HG03520 (cell line): ENCODE results near the gene NRXN3.
A peak's percentile ranks its signal among the peaks of the same experiment; 100 is the strongest.

Experiments
- ATAC-seq: cut with Tn5 transposase; IDR thresholded peaks from one replicate; pipeline ENCODE4 v1.9.1; 2021; ENCODE audit warnings: mild to moderate bottlenecking, moderate library complexity; ENCODE audit not compliant: unreplicated experiment

Gene NRXN3

DNA sequence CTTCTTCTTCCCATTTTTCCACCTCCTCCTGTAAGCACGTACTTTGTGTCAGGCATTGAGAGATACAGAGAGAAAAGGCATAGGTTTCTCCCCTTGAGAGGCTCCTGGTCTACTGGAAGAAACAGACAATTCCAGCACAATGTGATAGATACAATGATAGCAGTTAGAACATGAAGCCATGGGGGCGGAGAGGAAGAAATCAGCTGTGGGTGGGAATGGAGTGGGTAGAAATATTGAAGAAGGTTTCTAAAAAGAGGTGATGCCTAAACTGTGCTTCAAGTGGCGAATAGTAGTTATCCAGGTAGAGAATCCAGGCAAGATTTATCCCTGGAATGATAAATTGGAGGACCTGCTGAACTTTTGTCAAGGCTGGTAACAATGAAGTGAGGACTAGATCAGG is 528.8 kb downstream of the NRXN3 start:
- no peak for ATAC-seq

DNA sequence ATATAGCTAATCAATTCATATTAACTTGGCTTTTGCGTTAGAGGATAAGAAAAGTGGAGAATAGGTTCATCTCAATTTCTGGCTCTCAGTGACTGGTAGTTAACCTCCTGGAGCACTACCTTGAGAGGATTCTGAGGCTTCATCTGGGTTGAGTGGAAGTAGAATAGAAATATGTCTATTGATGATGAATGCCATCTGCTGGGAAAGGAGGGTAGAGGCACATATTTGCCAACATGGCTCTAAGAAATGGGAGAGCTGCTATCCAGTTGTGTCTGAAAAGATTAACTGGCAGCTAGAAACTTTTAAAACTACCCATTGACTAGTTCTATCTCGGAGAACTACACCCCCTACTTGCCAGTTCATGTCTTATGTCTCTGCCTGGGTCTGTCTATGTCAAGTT is 530.1 kb downstream of the NRXN3 start:
- no peak for ATAC-seq

DNA sequence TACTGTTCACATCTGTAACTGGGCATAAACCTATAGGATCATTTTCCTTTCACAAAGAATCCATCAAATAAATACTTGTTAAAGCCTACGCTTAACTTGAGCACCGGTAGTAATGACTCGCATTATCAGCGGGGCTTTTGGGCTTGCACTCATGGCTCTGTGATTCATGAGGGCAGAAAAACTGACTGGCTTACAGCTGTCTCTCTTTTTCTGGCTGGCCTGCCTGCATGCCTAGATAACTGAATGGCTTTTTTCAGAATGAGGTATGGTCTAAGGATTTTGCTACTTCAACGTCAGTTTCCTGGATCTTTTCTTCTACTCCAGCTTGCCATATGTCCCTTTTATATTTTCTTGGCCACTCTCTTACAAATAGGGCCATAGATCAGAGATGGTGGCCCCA is 531.1 kb downstream of the NRXN3 start:
- ATAC-seq, result no peak

DNA sequence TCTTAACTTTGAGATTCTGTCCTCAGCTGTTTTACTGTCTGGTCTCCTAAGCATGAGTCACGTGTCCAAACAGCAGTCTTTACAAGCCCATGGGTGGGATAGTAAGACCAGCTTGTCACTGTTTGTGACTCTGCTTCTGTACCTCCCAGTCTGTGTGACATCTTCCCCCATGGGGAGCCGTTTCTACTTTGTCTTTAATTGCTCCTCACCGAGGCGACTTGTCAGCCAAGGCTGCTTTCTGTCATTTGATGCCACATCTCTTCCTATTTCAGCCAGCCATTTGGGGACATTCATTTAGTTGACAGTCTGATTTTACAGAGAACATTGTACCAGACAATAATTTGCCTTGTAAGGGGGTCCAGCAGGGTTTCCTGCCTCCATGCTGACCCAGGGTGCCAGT is 534.8 kb downstream of the NRXN3 start:
- no peak for ATAC-seq

DNA sequence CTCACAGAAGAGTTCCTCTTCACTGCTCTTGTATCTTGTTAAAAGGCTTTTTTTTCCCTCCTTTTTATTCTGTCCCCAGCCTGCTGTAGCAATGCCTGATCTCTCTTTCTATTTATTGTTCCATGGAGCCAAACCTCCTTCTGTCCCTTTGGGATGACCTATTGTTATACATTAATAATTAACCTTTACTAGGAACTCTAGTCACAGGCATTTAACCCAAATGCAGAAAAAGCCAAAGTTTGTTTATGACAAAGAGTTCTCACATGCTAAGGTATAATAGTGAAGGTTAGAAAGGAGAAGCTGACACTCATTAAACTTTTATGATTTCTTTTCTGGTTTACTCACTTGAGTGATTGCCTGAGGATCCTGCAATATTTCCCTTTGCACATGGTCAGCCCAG is 535.8 kb downstream of the NRXN3 start:
- no peak for ATAC-seq

DNA sequence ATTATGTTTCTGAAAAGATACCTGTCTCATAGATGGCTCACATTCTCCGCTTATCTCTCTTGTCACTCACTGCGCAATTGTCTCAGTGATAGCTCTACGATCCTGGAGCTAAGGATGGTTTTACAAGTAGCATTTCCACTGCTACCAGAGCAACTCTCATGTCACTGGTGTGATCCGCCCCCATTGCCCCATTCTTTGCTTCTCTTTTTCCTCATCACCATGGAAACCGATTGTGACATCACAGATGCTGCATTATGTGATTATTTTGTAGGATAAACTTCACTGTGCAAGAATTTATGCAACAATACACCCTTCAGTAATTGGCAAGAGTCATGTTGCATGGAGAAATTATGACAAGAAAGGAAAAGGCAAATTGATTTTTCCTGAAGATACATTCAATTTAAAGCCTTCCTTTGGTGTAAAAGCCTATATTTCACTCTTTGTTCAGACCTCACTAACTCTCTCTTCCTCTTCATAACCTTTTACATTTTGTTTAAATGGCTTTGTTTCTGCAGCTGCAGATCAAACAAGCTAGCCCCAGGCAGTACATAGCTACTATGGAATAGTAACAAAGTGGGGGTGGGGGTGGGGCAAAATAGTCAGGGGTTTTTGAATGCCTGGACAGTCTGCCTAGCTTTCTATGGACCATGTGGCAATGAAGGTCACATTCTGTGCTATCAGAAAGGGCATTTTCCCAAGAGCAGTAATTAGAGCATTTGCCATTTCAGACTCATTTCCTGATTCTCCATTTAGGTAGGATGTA is 539.8 kb downstream of the NRXN3 start:
- no peak for ATAC-seq

DNA sequence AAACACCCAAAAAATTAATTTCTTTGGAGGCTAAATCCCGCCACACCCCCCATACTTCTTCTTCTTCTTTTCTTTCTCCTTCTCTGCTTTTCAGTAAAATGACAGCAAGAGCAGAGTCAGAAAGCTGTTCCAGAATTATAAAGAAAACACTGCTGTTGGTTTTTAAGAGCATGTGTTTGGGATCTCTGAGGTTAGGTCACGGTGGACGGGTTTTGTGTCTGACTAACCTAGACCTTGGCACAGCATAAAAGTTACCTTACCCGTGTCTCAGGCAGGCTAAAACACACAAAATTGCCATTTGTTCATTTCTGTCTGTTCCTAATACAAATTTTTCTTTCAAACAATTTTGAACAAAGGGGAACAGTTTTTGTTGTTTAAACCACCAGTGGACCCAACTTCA is 540.8 kb downstream of the NRXN3 start:
- no peak for ATAC-seq

DNA sequence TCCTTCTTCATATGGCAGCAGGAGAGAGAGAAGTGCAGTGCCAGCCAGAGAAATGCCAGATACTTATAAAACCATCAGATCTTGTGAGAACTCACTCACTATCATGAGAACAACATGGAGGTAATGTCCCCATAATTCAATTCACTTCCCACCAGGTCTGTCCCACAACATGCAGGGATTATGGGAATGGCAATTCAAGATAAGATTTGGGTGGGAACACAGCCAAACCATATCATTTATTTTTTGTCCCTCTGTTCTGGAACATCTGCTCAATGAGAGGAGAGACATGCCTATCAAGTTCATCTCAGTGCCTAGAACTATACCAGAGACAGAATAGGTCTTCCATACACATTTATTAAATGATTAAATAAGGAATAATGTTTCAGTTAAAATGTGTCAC is 543.5 kb downstream of the NRXN3 start:
- ATAC-seq, result no peak

DNA sequence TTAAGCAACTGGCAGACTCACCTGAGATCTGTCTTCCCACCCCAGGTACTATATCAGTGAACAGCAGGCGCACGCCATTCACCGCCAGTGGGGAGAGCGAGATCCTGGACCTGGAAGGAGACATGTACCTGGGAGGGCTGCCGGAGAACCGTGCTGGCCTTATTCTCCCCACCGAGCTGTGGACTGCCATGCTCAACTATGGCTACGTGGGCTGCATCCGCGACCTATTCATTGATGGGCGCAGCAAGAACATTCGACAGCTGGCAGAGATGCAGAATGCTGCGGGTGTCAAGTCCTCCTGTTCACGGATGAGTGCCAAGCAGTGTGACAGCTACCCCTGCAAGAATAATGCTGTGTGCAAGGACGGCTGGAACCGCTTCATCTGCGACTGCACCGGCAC is 544.5 kb downstream of the NRXN3 start:
- ATAC-seq, result no peak

DNA sequence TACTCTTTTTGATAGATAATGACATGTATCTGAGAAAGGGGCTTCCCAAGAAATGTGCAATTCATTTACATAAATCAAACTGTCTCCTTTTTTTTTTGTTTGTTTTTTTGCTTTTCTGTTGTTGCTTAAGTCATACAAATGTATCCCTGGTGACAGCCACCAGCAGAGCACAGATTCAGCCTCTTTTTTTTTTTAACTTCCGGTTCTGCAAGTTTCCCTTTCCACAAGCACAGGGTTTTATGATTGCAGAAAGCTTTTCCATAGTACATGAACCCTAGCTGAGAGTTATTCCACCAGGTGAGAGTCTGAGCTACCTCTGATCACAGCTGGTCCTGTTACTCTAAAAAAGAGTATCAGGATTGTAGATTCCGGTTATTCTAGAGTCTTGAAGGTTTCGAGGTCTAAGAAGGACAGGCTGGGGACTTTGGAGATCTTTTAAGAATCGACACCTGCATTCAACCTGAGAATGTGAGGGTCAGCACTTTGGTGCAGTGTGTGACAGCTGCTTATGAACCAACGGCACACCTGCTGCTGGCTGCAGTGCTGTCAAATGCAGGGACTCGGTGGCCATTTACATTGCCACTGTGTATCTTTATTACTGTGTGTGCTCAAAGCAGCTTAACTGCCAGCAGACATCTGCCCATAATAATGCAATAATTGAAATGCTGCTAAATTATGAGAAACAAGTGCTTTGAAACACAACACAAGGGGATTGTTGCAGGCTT is 551.7 kb downstream of the NRXN3 start:
- ATAC-seq, result no peak

DNA sequence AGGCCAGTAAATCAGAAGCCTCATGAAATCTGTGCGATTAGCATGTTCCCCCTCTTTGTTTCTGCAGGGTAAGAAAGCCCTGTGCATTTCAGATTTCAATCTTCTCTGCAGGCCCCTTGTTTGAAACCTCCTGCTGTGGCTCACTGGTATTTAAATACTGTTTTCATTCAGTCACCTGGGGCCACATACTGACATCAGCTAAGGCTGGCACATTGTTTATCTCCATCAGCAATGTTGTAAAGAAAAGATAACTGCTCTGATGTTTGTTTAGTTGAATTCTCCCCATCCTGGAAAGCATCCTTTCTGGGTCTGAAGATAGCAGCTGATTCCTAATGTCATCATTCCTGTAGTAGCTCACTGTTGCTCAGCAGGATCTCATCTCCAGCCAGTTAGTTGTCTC is 554.9 kb downstream of the NRXN3 start:
- ATAC-seq, result no peak

DNA sequence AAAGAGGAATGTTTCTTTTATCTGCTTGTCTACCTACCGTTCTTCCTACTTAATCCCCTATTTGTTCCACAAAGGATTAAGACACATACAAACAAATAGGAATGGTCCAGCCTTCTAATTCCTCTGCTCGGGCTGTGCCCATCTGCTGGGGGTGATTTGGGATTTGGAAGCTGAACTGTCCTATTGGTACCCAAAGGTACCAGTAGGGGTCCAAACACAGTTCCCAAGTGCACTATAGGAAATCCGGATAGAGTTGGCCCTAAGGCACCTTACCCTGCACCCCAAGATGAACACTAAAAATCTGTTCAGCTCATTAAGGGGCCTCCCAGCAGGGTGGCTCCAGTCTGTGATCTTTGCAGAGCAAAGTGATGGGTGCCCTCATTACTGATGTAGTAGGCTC is 566.9 kb downstream of the NRXN3 start:
- no peak for ATAC-seq

DNA sequence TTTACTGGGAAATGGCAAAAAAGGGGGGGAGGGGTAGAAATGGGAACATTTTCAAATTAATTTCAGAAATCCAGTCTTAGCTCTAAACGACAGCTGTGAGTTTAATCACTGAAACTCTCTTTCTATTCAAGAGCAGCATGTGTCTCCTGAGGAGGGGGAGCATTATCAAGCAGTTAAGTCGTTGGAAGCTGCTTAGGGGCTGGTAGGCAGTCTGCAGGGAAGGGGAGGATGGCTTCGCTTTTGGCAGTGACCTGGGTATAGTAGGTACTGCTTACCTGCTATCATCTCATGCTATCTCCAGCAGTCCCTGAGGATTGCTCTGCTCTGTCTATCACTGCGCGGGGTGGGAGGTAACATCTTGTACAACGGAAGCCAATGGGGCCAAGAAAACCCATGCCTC is 567.4 kb downstream of the NRXN3 start:
- no peak for ATAC-seq

DNA sequence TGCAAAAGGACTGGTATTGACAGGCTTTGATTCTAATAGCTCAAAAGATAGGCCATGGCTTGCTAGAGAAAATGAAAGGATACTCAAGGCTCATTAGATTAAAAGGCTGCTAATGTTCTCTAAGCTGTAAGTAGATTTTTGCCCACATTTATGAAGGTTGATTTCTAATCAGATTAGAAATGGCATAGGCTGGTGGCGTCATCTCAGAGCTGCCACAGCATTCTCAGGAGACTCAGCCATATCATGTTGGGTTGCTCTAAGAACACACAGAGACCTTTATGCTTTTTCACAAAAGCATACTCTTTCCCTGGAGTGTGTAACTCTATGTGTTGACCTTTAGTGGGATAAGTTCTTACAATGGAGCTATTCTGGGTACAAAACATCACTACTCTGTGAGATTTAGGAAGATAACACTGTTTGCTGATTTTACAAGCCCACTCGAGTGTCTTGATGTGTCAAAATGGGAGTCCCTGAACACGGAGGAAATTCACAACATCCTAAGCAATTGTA is 576.0 kb downstream of the NRXN3 start:
- ATAC-seq, result no peak

DNA sequence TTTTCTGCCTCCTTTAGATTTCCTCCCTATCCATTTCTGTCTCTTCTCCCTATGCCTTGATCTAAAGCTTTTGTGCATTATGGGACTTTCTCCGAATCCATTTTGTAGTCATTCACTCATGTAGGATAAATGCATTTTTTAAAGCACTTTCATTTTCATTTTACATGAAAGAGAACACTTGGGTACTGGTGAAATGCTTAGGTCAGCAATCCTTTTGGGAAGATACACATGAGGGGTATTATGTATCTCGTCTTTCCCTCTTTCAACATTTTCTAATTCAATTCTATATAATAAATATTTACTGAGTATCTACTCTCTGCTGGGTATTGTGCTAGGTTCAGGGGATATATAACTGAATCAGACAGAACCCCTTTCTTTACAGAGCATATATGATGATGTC is 577.6 kb downstream of the NRXN3 start:
- ATAC-seq, result no peak

DNA sequence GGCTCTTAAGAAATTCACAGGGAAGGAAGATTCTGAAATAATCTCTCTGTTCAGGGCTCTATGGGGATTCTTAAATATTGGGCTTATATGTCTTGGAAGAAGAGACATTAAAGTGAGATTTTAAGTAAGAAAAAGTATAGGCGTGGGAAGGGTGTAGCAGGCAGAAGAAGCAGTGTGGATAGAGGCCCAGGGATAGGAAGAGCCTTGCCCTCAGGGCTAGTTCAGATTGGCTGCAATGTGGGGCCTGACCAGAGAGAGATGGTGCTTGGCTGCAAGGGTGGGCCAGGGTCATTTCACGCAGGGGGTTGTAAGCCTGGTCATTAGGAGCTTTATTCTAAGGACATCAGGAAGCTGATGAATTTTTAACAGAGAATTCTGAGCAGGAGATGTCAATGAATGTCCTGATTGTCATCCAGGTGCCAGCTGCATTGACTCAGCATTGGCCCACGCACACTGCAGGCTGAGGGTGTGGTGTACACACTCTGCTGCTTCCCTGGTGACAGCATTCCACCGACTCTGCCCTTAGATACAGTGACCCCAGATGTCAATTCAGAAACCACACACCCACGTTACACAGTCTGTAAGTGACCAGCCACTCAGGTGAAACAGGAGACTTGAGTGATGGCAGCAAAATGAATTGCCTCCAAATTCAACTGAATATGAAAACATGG is 582.5 kb downstream of the NRXN3 start:
- ATAC-seq, result peak; percentile 82

DNA sequence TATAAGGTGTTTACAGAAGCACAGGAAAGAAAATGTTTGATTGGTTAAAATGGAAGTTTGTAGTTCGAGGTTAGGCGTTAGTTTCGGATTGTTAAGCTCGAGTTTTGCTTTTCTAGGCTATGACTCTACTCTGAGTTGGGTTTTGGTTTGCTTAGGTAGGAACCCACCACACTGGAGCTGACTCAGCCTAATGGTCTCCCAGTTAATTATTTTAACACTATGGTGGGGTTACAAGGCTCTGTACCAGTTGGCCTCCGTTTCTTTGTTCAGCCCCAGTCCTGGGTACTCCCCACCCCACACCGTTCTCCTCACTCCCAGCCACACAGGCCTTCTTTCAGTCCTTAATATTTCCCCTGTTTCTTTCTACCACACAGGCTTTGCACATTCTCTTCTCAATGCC is 583.9 kb downstream of the NRXN3 start:
- ATAC-seq, result no peak

DNA sequence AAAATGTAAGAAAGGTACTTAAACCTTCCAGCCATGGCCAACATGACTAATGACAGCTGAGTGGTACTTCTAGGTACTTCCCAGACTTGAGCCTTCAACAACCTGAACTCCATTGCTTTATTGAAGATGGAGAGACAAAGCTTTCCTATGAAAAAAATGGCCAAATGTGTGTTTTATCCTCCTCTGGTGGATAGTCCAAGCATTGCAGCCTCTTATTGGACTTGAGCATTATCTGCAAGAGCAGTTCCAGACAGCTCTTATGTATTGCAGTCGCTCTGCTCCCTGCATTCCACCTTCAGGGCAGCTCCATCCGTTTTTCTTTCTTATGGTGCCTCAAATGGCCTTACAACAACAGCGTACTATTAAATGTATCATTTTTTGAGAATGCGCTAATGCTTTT is 588.2 kb downstream of the NRXN3 start:
- peak; percentile 74 for ATAC-seq

DNA sequence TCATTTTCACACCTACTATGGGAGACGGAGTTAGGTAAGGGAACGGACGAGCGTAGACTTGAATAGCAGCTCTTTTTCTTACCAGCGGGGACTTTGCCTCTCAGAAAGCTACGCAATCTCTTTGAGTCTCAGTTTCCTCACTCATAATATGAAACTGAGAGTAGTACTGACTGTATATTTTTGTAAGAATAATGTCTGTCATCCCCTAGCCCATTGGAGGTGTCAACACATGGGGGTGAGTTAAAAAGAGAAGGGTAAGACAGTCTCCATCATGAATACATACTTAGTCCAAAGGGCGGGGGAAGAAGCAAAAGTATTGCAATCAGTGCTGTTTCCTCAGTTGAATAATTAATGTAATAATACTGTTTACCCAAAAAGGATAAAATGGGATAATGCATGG is 592.2 kb downstream of the NRXN3 start:
- ATAC-seq, result no peak

DNA sequence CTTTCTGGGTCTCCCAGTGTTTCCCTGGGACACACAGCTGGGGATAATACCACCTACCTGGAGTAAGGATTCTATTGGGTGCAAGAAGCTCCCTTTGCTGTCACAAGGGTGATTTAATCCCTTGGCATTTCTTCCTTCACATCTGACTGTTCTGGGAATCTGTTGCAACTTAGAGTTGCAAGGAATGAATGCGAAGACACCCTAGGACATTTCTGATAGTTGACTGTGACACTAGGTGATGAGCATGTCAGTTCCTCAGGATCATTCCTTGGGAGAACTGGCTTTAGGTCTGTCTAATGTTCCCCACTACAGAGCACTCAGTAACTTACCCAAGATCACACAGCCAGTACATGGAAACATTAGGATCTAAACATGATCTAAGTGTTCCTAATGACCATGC is 593.6 kb downstream of the NRXN3 start:
- no peak for ATAC-seq

DNA sequence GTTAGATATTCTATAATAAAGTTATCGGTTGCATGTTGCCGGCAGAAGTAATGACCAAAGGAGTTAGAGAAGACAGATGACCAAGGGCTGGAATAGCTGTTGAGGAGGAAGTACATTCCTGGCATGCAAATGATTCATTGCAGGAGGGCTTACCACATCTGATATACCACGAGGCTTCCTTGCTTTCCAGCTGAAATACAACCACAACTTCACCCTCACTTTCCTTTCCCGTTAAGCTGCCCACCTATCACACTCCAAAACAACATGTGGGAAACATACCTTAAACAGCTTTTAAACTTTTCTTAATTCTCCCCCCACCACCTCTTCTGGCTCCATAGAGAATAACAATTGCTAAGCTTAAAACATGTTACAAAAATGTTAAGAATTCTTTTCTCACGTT is 594.1 kb downstream of the NRXN3 start:
- no peak for ATAC-seq

DNA sequence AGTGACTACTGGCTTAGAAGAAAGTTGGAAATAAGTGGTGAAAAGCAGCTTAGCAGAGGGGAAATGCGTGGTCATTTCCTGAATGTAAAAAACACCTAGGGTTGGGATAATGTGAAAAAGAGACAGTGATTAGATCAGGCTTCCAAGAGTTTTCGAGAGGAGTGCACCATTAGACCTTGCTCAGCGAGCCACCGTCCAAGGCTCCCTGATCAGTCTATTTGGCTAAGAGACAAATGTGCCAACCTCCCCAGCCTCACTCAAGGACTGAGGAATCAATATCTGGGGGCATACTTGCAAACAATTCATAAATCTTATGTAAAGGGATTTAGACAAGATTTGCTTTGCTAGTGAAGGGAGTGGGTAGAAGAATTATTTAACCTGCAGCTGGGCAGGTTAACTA is 594.5 kb downstream of the NRXN3 start:
- ATAC-seq, result no peak
